Activated T-cell treated with anti-CD3 and anti-CD28 coated beads, Interleukin-2, amount 50 U/mL, for 72 hours (primary cell): Measurements from ENCODE around the gene HDAC9. TPM values are rescaled to one million over a fixed set of nuclear protein-coding genes. Genes with fewer than 3 reads are reported as not detected.

ENCODE experiments used
- ATAC-seq, 2 donors: fragments of 150-1000 bp; cut with Tn5 transposase; replicated peaks in 1 of 2; 2 replicates each; pipeline ENCODE4 v1.10.0; 2021; ENCODE audit warnings: moderate library complexity in 2 of 2, mild to moderate bottlenecking in 1 of 2
- DNase-seq, 2 donors: peaks; one replicate each; pipeline ENCODE4 v3.0.0; 2021 to 2022; ENCODE audit warnings: mixed read lengths in 1 of 2
- H3K27ac Mint-ChIP-seq: one replicate; pipeline ENCODE4 v1.8.0; 2022; ENCODE audit warnings: mild to moderate bottlenecking, moderate library complexity, mixed read lengths
- H3K27me3 Mint-ChIP-seq: one replicate; pipeline ENCODE4 v1.8.0; 2022; ENCODE audit warnings: low read depth, mixed read lengths
- H3K36me3 Mint-ChIP-seq, 2 donors: one replicate each; pipeline ENCODE4 v1.8.0; 2022; ENCODE audit warnings: mixed read lengths in 2 of 2, mild to moderate bottlenecking in 1 of 2; ENCODE audit not compliant: insufficient read depth in 2 of 2
- H3K4me1 Mint-ChIP-seq: one replicate; pipeline ENCODE4 v1.8.0; 2022; ENCODE audit warnings: low read depth, mixed read lengths
- H3K4me3 Mint-ChIP-seq, 2 donors: one replicate each; pipeline ENCODE4 v1.8.0; 2022; ENCODE audit warnings: mild to moderate bottlenecking in 2 of 2, mixed read lengths in 2 of 2, moderate library complexity in 2 of 2
- H3K9me3 Mint-ChIP-seq, 2 donors: one replicate each; pipeline ENCODE4 v1.8.0; 2022; ENCODE audit warnings: mixed read lengths in 2 of 2
- total RNA-seq, 2 donors: library from RNA; stranded (reverse); gene quantifications; one replicate each; pipeline ENCODE4 v1.2.3, GENCODE V29; 2022

HDAC9 gene
- total RNA-seq, 2 donors from 2014 or later = 0.55 to 2.9 TPM

DNA sequence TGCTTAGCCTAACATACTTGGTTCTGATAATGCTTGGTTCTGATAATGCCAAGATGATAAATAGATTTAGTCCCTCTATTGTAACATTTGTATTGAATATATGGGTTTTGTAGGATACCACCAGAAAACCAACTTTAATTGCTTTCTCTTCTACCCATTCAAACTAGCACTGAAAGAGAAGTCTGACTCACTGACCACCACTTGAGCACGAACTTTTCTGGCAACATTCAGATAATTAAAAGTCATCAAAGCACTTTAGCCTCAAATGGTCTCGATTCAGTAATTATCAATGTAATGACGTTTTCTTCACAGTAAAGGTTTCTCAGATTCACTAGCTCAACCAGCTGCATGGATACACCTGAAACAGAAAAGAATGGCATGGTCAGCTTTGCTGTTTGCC is 63.0 kb downstream of the HDAC9 start:
- Mint-ChIP-seq H3K36me3 (no peaks in the 10 kb centered on the region), H3K27ac (no peak overlapping the region), H3K4me1 (no peaks in the 10 kb centered on the region), H3K4me3 (no peak overlapping the region), H3K27me3 (no peaks in the 10 kb centered on the region), H3K9me3 (no peaks in the 10 kb centered on the region)
- ATAC-seq (peak in 1 of 2 donors; percentile 20), DNase-seq (no peak)

DNA sequence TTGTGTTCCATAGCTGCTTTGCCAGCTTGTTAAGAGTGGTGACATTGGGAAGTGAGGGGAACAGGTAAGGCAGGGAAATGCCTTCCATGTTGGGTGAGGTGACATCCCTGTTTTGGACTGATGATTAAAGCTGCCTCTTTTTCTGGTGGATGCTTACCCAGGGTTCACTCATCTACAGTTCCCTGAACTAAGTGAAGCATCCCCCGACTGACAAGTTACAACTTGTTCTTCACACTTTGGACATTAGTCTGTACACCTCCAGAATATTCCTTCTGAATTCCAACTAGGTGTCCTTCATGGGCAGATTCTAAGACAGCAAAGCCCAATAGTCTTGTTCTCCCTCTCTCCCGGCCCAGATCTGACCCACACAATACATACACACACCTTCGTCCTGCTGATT is 63.4 kb downstream of the HDAC9 start:
- DNase-seq = no peak
- H3K4me3 Mint-ChIP-seq = no peak overlapping the region
- no peaks in the 10 kb centered on the region for H3K4me1 Mint-ChIP-seq
- H3K27ac Mint-ChIP-seq = no peak overlapping the region
- no peaks in the 10 kb centered on the region for H3K9me3 Mint-ChIP-seq
- no peak for ATAC-seq
- H3K36me3 Mint-ChIP-seq = no peaks in the 10 kb centered on the region
- no peaks in the 10 kb centered on the region for H3K27me3 Mint-ChIP-seq

DNA sequence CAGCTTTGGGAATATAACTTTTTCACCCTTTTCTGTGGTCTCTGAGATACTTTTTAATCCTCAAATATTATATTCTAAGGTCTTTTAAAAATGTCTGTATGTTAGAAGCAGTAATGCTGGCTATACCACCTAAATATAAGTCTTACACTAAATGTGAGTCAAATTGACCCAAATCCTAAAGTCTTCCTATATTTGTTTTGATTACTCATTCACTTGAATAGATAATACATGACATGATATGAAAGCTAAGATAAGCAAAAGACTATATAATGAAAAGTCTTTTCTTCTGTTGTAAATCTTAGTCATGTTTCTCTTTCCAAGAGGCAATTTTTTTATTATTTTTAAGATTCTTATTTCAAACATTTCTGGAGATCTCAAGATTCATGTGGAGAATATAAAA is 64.2 kb downstream of the HDAC9 start:
- Mint-ChIP-seq H3K27me3 (no peaks in the 10 kb centered on the region), H3K36me3 (no peaks in the 10 kb centered on the region), H3K4me1 (no peaks in the 10 kb centered on the region), H3K9me3 (no peaks in the 10 kb centered on the region), H3K27ac (no peak overlapping the region), H3K4me3 (no peak overlapping the region)
- DNase-seq = no peak
- no peak for ATAC-seq

DNA sequence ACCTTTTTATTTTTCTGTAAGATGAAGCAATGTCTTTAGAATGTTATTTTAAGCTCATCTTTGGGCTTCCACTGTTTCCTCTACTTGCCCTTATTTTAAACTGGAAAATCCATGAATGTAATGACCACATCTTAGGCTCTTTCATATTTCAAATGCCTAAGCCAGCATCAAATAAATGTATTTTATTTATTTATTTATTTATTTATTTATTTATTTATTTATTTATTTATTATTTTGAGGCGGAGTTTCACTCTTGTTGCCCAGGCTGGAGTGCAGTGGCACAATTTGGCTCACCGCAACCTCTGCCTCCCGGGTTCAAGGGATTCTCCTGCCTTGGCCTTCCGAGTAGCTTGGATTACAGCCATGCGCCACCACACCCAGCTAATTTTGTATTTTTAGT is 69.2 kb downstream of the HDAC9 start:
- H3K4me3 Mint-ChIP-seq = no peak overlapping the region
- H3K27me3 Mint-ChIP-seq = no peaks in the 10 kb centered on the region
- H3K36me3 Mint-ChIP-seq = no peaks in the 10 kb centered on the region
- DNase-seq (no peak), ATAC-seq (no peak)
- no peaks in the 10 kb centered on the region for H3K4me1 Mint-ChIP-seq
- H3K27ac Mint-ChIP-seq = no peak overlapping the region
- H3K9me3 Mint-ChIP-seq = no peaks in the 10 kb centered on the region

DNA sequence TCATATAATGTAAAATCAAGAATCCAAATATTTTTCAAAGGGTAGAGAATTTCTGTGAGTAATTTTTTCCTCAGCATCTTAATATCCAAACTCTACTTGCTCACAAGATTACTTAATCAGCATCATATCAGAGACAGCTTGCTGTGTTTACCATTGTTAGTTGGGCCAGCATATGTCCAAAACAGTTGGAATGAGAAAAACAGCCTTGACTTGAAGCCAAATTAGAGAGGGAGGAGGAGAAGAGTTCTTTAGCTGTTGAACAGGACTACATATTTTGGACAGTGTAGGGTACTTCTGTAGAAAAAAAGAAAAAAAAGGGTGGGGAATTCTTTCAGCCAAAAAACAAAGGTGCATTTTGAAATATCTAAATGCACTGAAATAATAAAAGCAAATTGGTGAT is 69.8 kb downstream of the HDAC9 start:
- Mint-ChIP-seq H3K9me3 (no peaks in the 10 kb centered on the region), H3K4me1 (no peaks in the 10 kb centered on the region), H3K4me3 (no peak overlapping the region), H3K27ac (no peak overlapping the region), H3K27me3 (no peaks in the 10 kb centered on the region), H3K36me3 (no peaks in the 10 kb centered on the region)
- no peak for DNase-seq
- no peak for ATAC-seq

DNA sequence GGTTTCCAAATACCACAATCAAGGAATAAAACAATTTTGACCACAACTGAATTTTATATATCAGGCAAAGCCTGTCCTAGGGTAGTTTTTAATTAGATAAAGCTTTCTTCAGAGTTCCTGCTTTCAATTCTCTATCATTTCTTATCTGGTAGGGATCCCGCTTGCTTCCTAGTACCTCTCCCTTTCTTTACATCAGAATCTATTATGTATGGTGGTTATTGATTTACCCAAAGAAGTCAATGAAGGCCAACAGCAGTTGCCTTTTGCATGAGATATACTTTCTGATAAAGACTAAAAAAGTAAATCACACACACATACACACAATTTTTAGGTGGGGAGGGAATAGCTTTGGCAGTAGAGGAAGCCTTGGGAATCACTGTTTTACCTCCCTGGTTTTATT is 70.7 kb downstream of the HDAC9 start:
- no peaks in the 10 kb centered on the region for H3K4me1 Mint-ChIP-seq

DNA sequence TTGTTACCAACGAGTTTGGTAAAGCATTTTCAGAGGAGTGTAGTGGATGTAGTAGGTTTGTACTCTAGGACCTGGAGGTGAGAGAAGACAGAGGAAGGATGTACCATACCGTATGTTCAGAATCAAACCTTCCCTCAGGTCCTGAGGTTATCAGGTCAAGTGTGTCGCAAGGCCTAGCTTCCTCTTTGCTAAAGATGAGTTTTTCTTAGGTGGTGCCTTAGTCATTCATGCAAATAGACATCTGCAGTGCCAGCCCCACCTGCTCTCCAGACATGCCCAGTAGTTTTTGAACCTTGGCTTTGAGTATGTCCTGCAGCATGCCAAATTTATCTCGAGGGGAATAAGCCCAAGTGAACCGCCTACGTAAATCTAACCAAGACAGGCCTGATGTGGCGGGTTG is 71.3 kb downstream of the HDAC9 start:
- Mint-ChIP-seq H3K9me3 (no peaks in the 10 kb centered on the region), H3K27me3 (no peaks in the 10 kb centered on the region), H3K27ac (no peak overlapping the region), H3K4me3 (no peak overlapping the region), H3K36me3 (no peaks in the 10 kb centered on the region), H3K4me1 (no peaks in the 10 kb centered on the region)
- DNase-seq (no peak), ATAC-seq (no peak)

More for the DNA sequence above, 70.7 kb downstream of the HDAC9 start:
- no peak overlapping the region for H3K4me3 Mint-ChIP-seq
- no peaks in the 10 kb centered on the region for H3K9me3 Mint-ChIP-seq
- H3K27me3 Mint-ChIP-seq = no peaks in the 10 kb centered on the region
- ATAC-seq = no peak
- H3K36me3 Mint-ChIP-seq = no peaks in the 10 kb centered on the region
- DNase-seq = no peak
- no peak overlapping the region for H3K27ac Mint-ChIP-seq

DNA sequence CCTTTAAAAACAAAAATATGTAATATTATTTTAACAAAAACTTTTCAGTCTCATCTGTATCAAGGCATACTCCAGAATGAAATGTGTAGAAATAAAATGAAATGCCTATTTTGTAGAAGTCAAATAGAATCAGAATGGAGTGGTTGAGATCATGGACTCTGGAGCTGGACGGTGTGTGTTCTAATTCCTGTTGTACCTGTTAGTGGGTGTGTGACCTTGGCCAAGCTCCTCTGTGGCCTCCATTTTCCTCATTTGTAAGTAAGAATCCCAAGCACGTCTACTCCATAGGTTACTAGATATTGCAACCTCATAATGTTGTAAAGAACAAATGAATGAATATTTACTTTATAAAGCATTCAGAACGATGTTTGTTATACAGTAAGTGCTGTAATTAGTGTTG is 74.9 kb downstream of the HDAC9 start:
- Mint-ChIP-seq H3K27me3 (no peaks in the 10 kb centered on the region), H3K4me1 (no peaks in the 10 kb centered on the region), H3K4me3 (no peak overlapping the region), H3K9me3 (no peaks in the 10 kb centered on the region), H3K36me3 (no peaks in the 10 kb centered on the region), H3K27ac (no peak overlapping the region)
- DNase-seq (no peak), ATAC-seq (no peak)

DNA sequence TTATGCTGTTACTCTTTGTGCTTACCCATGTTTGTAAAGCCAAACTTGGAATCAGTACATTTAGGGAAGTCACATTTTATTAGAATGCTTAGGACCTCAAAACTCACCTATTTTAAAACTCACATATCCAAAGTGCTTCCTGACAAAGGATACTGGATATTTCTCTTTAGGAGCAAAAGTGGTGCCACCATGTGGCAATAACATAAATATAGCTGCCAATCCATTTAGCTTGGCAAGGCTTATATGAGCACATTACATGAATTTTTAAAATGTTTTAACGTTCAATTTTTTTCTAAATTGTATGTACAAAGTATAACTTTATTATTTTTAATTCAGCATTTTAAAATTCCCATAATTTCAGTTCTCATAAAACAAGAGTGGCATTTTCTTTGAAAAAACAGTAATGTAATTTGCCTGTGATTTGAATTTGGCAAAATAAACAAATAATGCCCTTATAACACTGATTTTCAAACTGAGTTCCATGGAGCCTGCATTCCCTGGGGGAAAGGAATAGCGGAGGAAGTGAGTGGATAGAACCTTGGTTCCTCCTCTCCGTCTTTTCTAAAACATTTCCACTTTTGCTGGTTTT is 75.4 kb downstream of the HDAC9 start:
- H3K4me1 Mint-ChIP-seq = no peaks in the 10 kb centered on the region
- no peak overlapping the region for H3K27ac Mint-ChIP-seq
- no peaks in the 10 kb centered on the region for H3K27me3 Mint-ChIP-seq
- H3K9me3 Mint-ChIP-seq = peaks cover 0 to under 1% of the 10 kb centered on the region in 2 donors
- DNase-seq (no peak), ATAC-seq (no peak)
- H3K4me3 Mint-ChIP-seq = no peak overlapping the region
- no peaks in the 10 kb centered on the region for H3K36me3 Mint-ChIP-seq

DNA sequence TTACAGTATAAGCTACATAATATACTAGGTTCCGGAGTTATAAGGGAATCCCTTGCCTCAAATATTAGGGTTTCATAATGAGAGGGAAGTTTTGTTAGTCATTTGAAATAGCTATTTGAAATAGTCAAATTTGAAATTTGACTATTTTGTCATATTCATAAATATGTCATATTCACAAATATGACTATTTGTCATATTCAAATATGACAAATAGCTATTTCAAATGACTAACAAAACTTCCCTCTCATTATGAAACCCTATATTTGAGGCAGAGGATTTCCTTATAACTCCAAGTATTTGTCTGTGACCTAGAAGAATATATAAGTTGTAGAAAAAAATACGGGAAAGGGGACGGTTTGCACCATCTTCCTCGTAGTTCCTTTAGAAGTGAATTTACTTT is 76.6 kb downstream of the HDAC9 start:
- no peak overlapping the region for H3K27ac Mint-ChIP-seq
- H3K27me3 Mint-ChIP-seq = no peaks in the 10 kb centered on the region
- DNase-seq (no peak), ATAC-seq (no peak)
- H3K36me3 Mint-ChIP-seq = no peaks in the 10 kb centered on the region
- H3K4me3 Mint-ChIP-seq = no peak overlapping the region
- peaks cover 0 to 2% of the 10 kb centered on the region in 2 donors for H3K9me3 Mint-ChIP-seq
- H3K4me1 Mint-ChIP-seq = no peaks in the 10 kb centered on the region

DNA sequence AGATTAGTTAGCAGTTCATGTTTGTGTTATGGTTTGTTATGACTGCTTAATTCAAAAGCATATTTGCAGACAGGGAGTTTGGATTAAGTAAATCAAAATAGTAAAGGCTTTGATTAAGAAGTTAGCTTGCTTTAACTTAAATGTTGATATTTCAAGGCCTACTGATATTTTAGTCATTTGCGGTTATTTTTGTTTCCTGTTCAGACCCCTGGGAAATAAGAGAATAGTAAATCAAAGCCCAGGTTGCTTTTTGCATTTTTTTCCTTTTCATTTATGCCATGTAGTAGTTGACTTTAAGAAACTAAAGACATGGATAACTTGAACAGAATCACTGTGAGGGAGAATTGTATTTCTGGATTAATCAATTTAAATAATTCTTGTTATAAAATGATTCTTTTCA is 77.3 kb downstream of the HDAC9 start:
- Mint-ChIP-seq H3K27ac (no peak overlapping the region), H3K4me1 (no peaks in the 10 kb centered on the region), H3K27me3 (no peaks in the 10 kb centered on the region), H3K36me3 (no peaks in the 10 kb centered on the region), H3K4me3 (no peak overlapping the region), H3K9me3 (peaks cover 0 to 2% of the 10 kb centered on the region in 2 donors)
- DNase-seq (no peak), ATAC-seq (no peak)

DNA sequence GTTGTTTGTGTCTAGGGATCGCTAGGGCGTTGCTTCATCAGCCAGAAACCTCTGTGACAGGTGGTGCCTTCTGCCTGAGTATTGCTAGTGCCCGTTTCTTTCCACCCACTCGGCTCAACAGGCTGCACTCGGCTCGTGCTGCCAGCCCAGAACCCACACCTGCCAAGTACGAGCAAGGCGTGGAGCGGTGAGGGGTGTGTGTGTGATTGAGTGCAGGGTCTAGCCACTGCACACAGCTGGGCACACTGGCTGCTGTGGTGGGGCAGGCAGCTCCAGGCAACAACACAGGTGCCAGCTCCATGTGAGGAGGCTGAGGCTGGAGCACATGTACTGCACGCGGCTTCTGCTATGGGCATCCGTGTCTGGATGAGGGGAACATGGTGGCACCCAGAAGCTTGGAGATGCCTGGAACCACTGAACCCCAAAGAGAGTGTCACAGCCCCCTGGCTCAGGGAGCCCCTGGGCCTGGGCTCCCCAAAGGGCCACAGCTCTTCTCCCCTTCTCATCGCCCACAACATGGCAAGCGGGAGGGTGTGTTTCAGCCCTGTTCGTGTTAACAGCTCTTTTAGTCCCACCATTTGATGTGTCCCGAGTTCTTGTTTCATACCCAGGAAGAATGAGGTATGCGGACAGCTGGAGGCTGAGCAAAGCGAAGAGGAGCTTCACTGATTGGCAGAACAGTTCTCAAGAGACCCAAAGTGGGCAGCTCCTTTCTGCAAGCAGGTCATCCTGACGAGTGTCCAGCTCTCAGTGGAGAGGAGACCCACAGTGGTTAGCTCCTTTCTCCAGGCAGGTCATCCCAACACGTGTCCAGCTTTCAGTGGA is 78.1 kb downstream of the HDAC9 start:
- DNase-seq = no peak
- Mint-ChIP-seq H3K9me3 (peaks cover 0 to 2% of the 10 kb centered on the region in 2 donors), H3K36me3 (no peaks in the 10 kb centered on the region), H3K4me3 (no peak overlapping the region), H3K27ac (no peak overlapping the region), H3K27me3 (no peaks in the 10 kb centered on the region), H3K4me1 (no peaks in the 10 kb centered on the region)
- ATAC-seq = no peak

DNA sequence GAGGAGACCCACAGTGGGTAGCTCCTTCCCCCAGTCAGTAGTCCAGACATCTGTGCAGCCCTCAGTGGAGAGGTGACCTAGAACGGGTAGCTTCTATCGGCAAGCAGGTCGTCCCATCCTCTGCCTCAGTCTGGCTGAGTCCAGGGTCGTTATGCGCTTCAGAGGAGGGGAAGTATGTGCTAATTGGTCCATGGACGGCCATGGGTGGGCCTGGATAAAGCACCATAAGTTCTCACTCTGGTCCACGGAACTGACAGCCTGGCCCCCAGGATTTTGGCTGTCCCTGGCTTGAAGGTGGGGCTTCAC is 78.6 kb downstream of the HDAC9 start:
- Mint-ChIP-seq H3K27me3 (no peaks in the 10 kb centered on the region), H3K4me3 (no peak overlapping the region), H3K4me1 (no peaks in the 10 kb centered on the region), H3K9me3 (peaks cover 0 to 2% of the 10 kb centered on the region in 2 donors), H3K36me3 (no peaks in the 10 kb centered on the region), H3K27ac (no peak overlapping the region)
- ATAC-seq = no peak
- no peak for DNase-seq

DNA sequence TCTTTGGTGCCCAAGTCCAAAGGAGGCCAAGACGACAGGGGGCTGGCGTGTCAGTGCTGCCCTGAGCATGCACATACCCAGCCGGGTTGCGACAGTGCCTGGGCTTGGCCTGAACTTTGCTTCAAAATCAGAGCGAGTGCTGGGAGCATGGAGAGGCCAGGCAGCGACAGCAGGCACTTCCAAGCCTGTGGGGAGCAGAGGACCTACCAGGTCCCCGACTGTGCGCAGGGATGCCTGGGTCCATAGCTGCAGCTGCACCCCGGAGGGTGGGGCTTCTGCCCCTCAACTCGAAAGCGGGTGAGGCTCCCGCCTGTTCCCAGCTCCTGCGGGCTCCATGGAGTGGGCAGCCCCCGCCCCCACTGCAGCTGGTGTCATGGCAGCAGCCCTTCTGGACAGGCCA is 79.1 kb downstream of the HDAC9 start:
- DNase-seq (no peak), ATAC-seq (no peak)
- H3K27me3 Mint-ChIP-seq = no peaks in the 10 kb centered on the region
- no peaks in the 10 kb centered on the region for H3K36me3 Mint-ChIP-seq
- no peak overlapping the region for H3K27ac Mint-ChIP-seq
- no peak overlapping the region for H3K4me3 Mint-ChIP-seq
- no peaks in the 10 kb centered on the region for H3K4me1 Mint-ChIP-seq
- H3K9me3 Mint-ChIP-seq = peaks cover 0 to 2% of the 10 kb centered on the region in 2 donors
